H1 (cell line): ENCODE results near the gene TK2. TPM values are rescaled to one million over a fixed set of nuclear protein-coding genes. Genes with fewer than 3 reads are reported as not detected.

Experiments used
- CTCF ChIA-PET: fragments of 300-600 bp; sonication (Branson Sonifier 250); formaldehyde crosslinking; loops from one replicate; lab custom pipeline; 2021; ENCODE audit not compliant: partially characterized antibody; lab: Charles Lee
- POLR2A ChIA-PET: fragments of 300-600 bp; sonication (Branson Sonifier 250); formaldehyde crosslinking; loops from one replicate; lab custom pipeline; 2021; ENCODE audit warnings: inconsistent platforms; ENCODE audit not compliant: partially characterized antibody; lab: Charles Lee
- DNase-seq, 2 experiments: peaks; one replicate each; pipeline versions ENCODE4 v3.0.0 to v3.0.0-alpha.2; 2010 to 2022; ENCODE audit warnings: low spot score in 2 of 2, low read depth in 1 of 2, mixed read lengths in 1 of 2
- FAIRE-seq: peaks from 2 replicates; lab custom pipeline; 2011; peaks lifted over from hg19 to GRCh38; lab: Jason Lieb, UNC
- H2AFZ ChIP-seq: 2 replicates; pipeline ENCODE4 v1.8.1; 2012; ENCODE audit warnings: low read length, inconsistent platforms
- H2AK5ac ChIP-seq: 2 replicates; pipeline ENCODE4 v1.6.1; 2013; ENCODE audit warnings: low read depth, low read length
- H2BK120ac ChIP-seq: replicated peaks from 2 replicates; pipeline ENCODE3; 2013; ENCODE audit warnings: low read depth, low read length, inconsistent platforms
- H2BK12ac ChIP-seq: 2 replicates; pipeline ENCODE4 v1.6.1; 2013; ENCODE audit warnings: low read depth, low read length
- H2BK15ac ChIP-seq: 2 replicates; pipeline ENCODE4 v1.6.1; 2013; ENCODE audit warnings: low read length
- H2BK20ac ChIP-seq: 2 replicates; pipeline ENCODE4 v1.6.1; 2013; ENCODE audit warnings: low read length
- H2BK5ac ChIP-seq: 2 replicates; pipeline ENCODE4 v1.6.1; 2013; ENCODE audit warnings: low read depth, low read length
- H3K14ac ChIP-seq: 2 replicates; pipeline ENCODE4 v1.6.1; 2013; ENCODE audit warnings: inconsistent platforms; ENCODE audit not compliant: insufficient read length
- H3K18ac ChIP-seq: 2 replicates; pipeline ENCODE4 v1.6.1; 2013; ENCODE audit warnings: low read length; ENCODE audit errors: extremely low read depth
- H3K23ac ChIP-seq: 2 replicates; pipeline ENCODE4 v1.6.1; 2013; ENCODE audit warnings: inconsistent platforms; ENCODE audit not compliant: insufficient read length
- H3K23me2 ChIP-seq: 2 replicates; pipeline ENCODE4 v1.6.1; 2013; ENCODE audit warnings: low read depth, low read length
- H3K27ac ChIP-seq: 2 replicates; pipeline ENCODE4 v1.6.1; 2011; ENCODE audit warnings: low read depth, low read length, inconsistent platforms
- H3K27me3 ChIP-seq, 4 experiments: replicated peaks in 1 of 4; 1 replicate in 1 of 4; 2 replicates in 3 of 4; pipeline versions ENCODE4 v1.6.1 to v1.8.1; 2011 to 2013; ENCODE audit warnings: low read length in 3 of 4, mild to moderate bottlenecking in 3 of 4, inconsistent platforms in 2 of 4, mixed read lengths in 2 of 4, moderate library complexity in 1 of 4; ENCODE audit not compliant: control insufficient read depth in 3 of 4, insufficient read depth in 3 of 4; ENCODE audit errors: extremely low read depth in 1 of 4
- H3K36me3 ChIP-seq, 4 experiments: 2 replicates each; pipeline versions ENCODE4 v1.6.1 to v1.8.1; 2011 to 2013; ENCODE audit warnings: mild to moderate bottlenecking in 4 of 4, low read length in 3 of 4, moderate library complexity in 2 of 4, control low read depth in 1 of 4, inconsistent platforms in 1 of 4; ENCODE audit not compliant: insufficient read depth in 4 of 4, control insufficient read depth in 2 of 4
- H3K4ac ChIP-seq: replicated peaks from 2 replicates; pipeline ENCODE3; 2013; ENCODE audit warnings: low read length, low read depth, mixed read lengths, inconsistent platforms; ENCODE audit not compliant: insufficient read length
- H3K4me1 ChIP-seq, 4 experiments: replicated peaks in 1 of 4; 1 replicate in 1 of 4; 2 replicates in 3 of 4; pipeline versions ENCODE4 v1.6.1 to v1.8.1; 2011 to 2013; ENCODE audit warnings: low read length in 3 of 4, inconsistent platforms in 2 of 4, mixed read lengths in 1 of 4; ENCODE audit not compliant: insufficient read depth in 4 of 4, control insufficient read depth in 3 of 4
- H3K4me2 ChIP-seq, 2 experiments: 2 replicates each; pipeline versions ENCODE4 v1.6.1 to v1.8.1; 2011 to 2013; ENCODE audit warnings: low read depth in 2 of 2, low read length in 2 of 2, control low read depth in 1 of 2, inconsistent platforms in 1 of 2, mild to moderate bottlenecking in 1 of 2; ENCODE audit not compliant: insufficient read depth in 1 of 2
- H3K4me3 ChIP-seq, 4 experiments: fragments of 200-600, 300-600 bp in 1 of 4; sonication (generic), shearing (Covaris generic), sonication (Bioruptor Twin) in 1 of 4; 2 replicates each; pipeline versions ENCODE4 v1.5.1 to v1.8.1; 2011 to 2016; ENCODE audit warnings: low read length in 4 of 4, low read depth in 3 of 4, control low read depth in 2 of 4, inconsistent platforms in 2 of 4, mild to moderate bottlenecking in 2 of 4, mixed read lengths in 1 of 4, moderate library complexity in 1 of 4; ENCODE audit not compliant: insufficient read depth in 2 of 4; ENCODE audit errors: extremely low read depth in 1 of 4
- H3K56ac ChIP-seq: replicated peaks from 2 replicates; pipeline ENCODE3; 2013; ENCODE audit warnings: low read depth, mild to moderate bottlenecking, mixed read lengths, low read length, inconsistent platforms; ENCODE audit not compliant: insufficient read length
- H3K79me1 ChIP-seq: 2 replicates; pipeline ENCODE4 v1.6.1; 2013; ENCODE audit warnings: low read depth, low read length, control low read depth
- H3K79me2 ChIP-seq, 2 experiments: 2 replicates each; pipeline versions ENCODE4 v1.6.1 to v1.8.1; 2012 to 2013; ENCODE audit warnings: low read length in 2 of 2, mild to moderate bottlenecking in 2 of 2, inconsistent platforms in 1 of 2; ENCODE audit not compliant: insufficient read depth in 2 of 2, control insufficient read depth in 1 of 2
- H3K9ac ChIP-seq, 4 experiments: replicated peaks in 1 of 4; 1 replicate in 1 of 4; 2 replicates in 3 of 4; pipeline versions ENCODE4 v1.6.1 to v1.8.1; 2011 to 2013; ENCODE audit warnings: low read depth in 3 of 4, low read length in 3 of 4, control low read depth in 2 of 4, mild to moderate bottlenecking in 2 of 4, moderate library complexity in 2 of 4, inconsistent platforms in 1 of 4; ENCODE audit errors: extremely low read depth in 1 of 4
- H3K9me3 ChIP-seq, 2 experiments: 2 replicates each; pipeline versions ENCODE4 v1.6.1 to v1.8.1; 2012 to 2013; ENCODE audit warnings: mild to moderate bottlenecking in 2 of 2, moderate library complexity in 2 of 2, control low read depth in 1 of 2, inconsistent platforms in 1 of 2, low read depth in 1 of 2, low read length in 1 of 2, mixed read lengths in 1 of 2; ENCODE audit not compliant: insufficient read depth in 2 of 2
- H4K20me1 ChIP-seq, 2 experiments: replicated peaks in 1 of 2; 2 replicates each; pipeline versions ENCODE3 to v1.8.1; 2011 to 2013; ENCODE audit warnings: inconsistent platforms in 2 of 2, low read length in 2 of 2, mild to moderate bottlenecking in 1 of 2; ENCODE audit not compliant: insufficient read depth in 2 of 2, control insufficient read depth in 1 of 2
- H4K5ac ChIP-seq: 2 replicates; pipeline ENCODE4 v1.6.1; 2013; ENCODE audit warnings: low read length, low read depth, mixed read lengths, inconsistent platforms; ENCODE audit not compliant: insufficient read length
- H4K8ac ChIP-seq: 2 replicates; pipeline ENCODE4 v1.8.0; 2013; ENCODE audit warnings: mild to moderate bottlenecking, moderate library complexity, low read length, inconsistent platforms; ENCODE audit not compliant: insufficient read depth; ENCODE audit errors: extremely low read depth
- H4K91ac ChIP-seq: replicated peaks from 2 replicates; pipeline ENCODE3; 2013; ENCODE audit warnings: low read length, mixed read lengths, inconsistent platforms; ENCODE audit not compliant: insufficient read length
- ASH2L ChIP-seq: fragments of 200-600, 300-600 bp; sonication (generic); IDR thresholded peaks from one replicate; pipeline ENCODE4 v1.7.1; 2017; ENCODE audit warnings: low read length
- BACH1 ChIP-seq: IDR thresholded peaks from 2 replicates; pipeline ENCODE4 v1.6.1; 2012; ENCODE audit warnings: low read length, improper control_type of control experiment
- BRCA1 ChIP-seq: IDR thresholded peaks from 2 replicates; pipeline ENCODE4 v1.6.1; 2012; ENCODE audit warnings: low read depth, low read length, improper control_type of control experiment
- JUN ChIP-seq: IDR thresholded peaks from 2 replicates; pipeline ENCODE4 v1.6.1; 2011; ENCODE audit warnings: low read depth, mild to moderate bottlenecking, improper control_type of control experiment, low read length
- JUND ChIP-seq: IDR thresholded peaks from 2 replicates; pipeline ENCODE4 v1.6.1; 2011; ENCODE audit warnings: mild to moderate bottlenecking, improper control_type of control experiment, low read length
- KDM1A ChIP-seq: fragments of 200-600, 300-600 bp; sonication (generic); IDR thresholded peaks from 2 replicates; pipeline ENCODE4 v1.7.1; 2016; ENCODE audit warnings: mild to moderate bottlenecking, low read length, borderline replicate concordance
- NANOG ChIP-seq: IDR thresholded peaks from 2 replicates; pipeline ENCODE4 v1.6.1; 2011; ENCODE audit warnings: low read length, low read depth, mild to moderate bottlenecking, inconsistent platforms; ENCODE audit not compliant: insufficient read depth, poor library complexity, severe bottlenecking
- NRF1 ChIP-seq: IDR thresholded peaks from 2 replicates; pipeline ENCODE4 v1.6.1; 2011; ENCODE audit warnings: mild to moderate bottlenecking, low read depth, low read length, improper control_type of control experiment
- SIN3A ChIP-seq, 2 experiments: IDR thresholded peaks in 1 of 2; conservative IDR thresholded peaks in 1 of 2; 2 replicates each; pipeline ENCODE4 v1.6.1; 2011 to 2012; ENCODE audit warnings: low read length in 2 of 2, improper control_type of control experiment in 1 of 2, low read depth in 1 of 2, mild to moderate bottlenecking in 1 of 2
- TAF1 ChIP-seq: IDR thresholded peaks from 2 replicates; pipeline ENCODE4 v1.6.1; 2011; ENCODE audit warnings: mild to moderate bottlenecking, low read depth, low read length
- YY1 ChIP-seq: IDR thresholded peaks from 2 replicates; pipeline ENCODE4 v1.6.1; 2011; ENCODE audit warnings: low read depth, mild to moderate bottlenecking, low read length
- WGBS, 2 experiments: shearing (Covaris generic) in 1 of 2; methylation state at CpG; one replicate each; pipeline versions ENCODE4 v1.1.6 to v1.1.7; 2013 to 2015; ENCODE audit warnings: low lambda C conversion rate in 2 of 2, mixed read lengths in 2 of 2, inconsistent platforms in 1 of 2, low coverage in 1 of 2, missing lambda C conversion rate in 1 of 2; ENCODE audit not compliant: insufficient replicate concordance in 2 of 2, insufficient coverage in 1 of 2, insufficient read length in 1 of 2; ENCODE audit errors: extremely low coverage in 1 of 2, missing lambda C conversion rate in 1 of 2; 5-methylcytosine and 5-hydroxymethylcytosine counted together
- polyA plus RNA-seq, 7 experiments: library from polyadenylated mRNA; depleted of rRNA in 3 of 7; stranded (reverse) in 5 of 7; unstranded in 2 of 7; fragments of >200 nt in 5 of 7; fragments of 200-250 nt in 2 of 7; gene quantifications; 1 replicate in 5 of 7; 2 replicates in 1 of 7; 4 replicates in 1 of 7; pipeline versions ENCODE4 v1.2.1 to v1.2.3, GENCODE V29; 2011 to 2013; ENCODE audit warnings: missing spikeins in 2 of 7, mixed read lengths in 2 of 7
- total RNA-seq: library from RNA; stranded (reverse); fragmentation: NEBNext Ultra II Directional; extraction: Animal tissue kit (Norgen Biotek cat#: 25700); gene quantifications from 2 replicates; pipeline ENCODE4 v1.2.1, GENCODE V29; 2021
- TF ChIP-seq, protein P1 (sequence below): IDR thresholded peaks from 2 replicates; pipeline ENCODE4 v1.6.1; 2012; ENCODE audit warnings: low read length, inconsistent platforms

The TK2 gene
- total and polyA plus RNA-seq, 2 of the 8 experiments (the other 6 are each of a cell fraction or from before 2014, with no cell fraction given): 2.7 to 3.6 TPM

DNA sequence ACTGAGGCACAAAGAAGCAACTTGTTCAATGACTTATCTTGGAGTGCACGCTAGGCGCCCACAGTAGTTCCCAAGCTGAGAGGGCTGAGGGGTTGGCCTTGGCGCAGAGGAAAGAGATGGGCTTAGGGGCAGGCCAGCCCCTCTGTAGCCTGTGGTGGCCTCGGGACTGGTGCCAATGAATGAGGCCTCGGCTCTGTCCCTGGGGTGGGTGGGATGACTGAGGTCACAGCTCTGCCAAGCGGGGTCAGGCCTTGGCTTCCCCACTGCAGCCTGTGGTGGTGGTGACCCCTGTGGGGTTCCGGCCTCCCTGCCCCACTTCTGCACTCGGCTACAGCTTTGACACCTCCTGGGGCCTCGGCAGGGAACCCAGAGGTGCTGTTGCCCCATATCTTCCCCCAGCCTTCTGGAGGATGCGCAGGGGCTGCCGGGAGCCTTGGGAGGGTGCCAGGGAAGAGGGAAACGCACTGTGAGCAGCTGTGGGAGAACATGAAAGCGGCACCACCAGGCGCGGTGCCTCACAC is 76.8 kb downstream of the TK2 start:
- Histone ChIP-seq H2BK5ac (no peak overlapping the region), H3K23ac (no peak overlapping the region), H2BK12ac (no peak overlapping the region), H3K18ac (no peak overlapping the region), H4K20me1 (no peaks in the 10 kb centered on the region), H3K9ac (no peak overlapping the region), H3K27ac (no peak overlapping the region), H3K9me3 (no peaks in the 10 kb centered on the region), H2BK20ac (no peak overlapping the region), H3K23me2 (peaks cover 3% of the 10 kb centered on the region; the same call in 1 of the 2 replicates), H2AK5ac (no peak overlapping the region), H3K14ac (no peak overlapping the region), H3K36me3 (no peaks in the 10 kb centered on the region), H3K79me1 (no peaks in the 10 kb centered on the region), H2BK120ac (no peak overlapping the region), H3K4me2 (no peak overlapping the region), H3K27me3 (peaks cover 0 to 3% (median 0%) of the 10 kb centered on the region in 4 experiments; a peak in 1 of 7 replicates), H4K5ac (no peak overlapping the region), H4K91ac (no peak overlapping the region), H3K56ac (no peak overlapping the region), H3K4me1 (peaks cover 0 to 4% (median 1%) of the 10 kb centered on the region in 4 experiments; a peak in 2 of 7 replicates), H3K79me2 (no peaks in the 10 kb centered on the region), H2BK15ac (no peak overlapping the region), H4K8ac (peak overlapping the region; percentile 60), H3K4ac (no peak overlapping the region), H3K4me3 (no peak overlapping the region), H2AFZ (no peak overlapping the region)
- DNase-seq: no peak
- 87% methylated on average over 15 of the region's 15 CpGs; no CpG with 5 or more reads in 1 of the 2 experiments for WGBS, 2 experiments
- ChIA-PET POLR2A (no interaction called here), CTCF (interaction anchor here (1.0 to 15.3 kb wide), 15 partner anchors 12 to 129 kb away, joined by 3 to 226 read pairs (median 6); partner anchors contain the start of gene CDH5)
- no peak for FAIRE-seq
- TF ChIP-seq, protein P1, sequence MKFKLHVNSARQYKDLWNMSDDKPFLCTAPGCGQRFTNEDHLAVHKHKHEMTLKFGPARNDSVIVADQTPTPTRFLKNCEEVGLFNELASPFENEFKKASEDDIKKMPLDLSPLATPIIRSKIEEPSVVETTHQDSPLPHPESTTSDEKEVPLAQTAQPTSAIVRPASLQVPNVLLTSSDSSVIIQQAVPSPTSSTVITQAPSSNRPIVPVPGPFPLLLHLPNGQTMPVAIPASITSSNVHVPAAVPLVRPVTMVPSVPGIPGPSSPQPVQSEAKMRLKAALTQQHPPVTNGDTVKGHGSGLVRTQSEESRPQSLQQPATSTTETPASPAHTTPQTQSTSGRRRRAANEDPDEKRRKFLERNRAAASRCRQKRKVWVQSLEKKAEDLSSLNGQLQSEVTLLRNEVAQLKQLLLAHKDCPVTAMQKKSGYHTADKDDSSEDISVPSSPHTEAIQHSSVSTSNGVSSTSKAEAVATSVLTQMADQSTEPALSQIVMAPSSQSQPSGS: no peak
- TF ChIP-seq NANOG (no peak), YY1 (no peak), SIN3A (conservative IDR thresholded peaks at IDR 0.05 in 1 of 2, IDR thresholded peaks at IDR 0.05 in 1 of 2; ENCODE audit: low read depth in 1 of 2, low read length in 2 of 2) (no peak), BRCA1 (no peak), BACH1 (no peak), NRF1 (no peak), JUN (no peak), TAF1 (no peak), JUND (no peak), ASH2L (no peak), KDM1A (no peak)
